Ishikawa (cell line): ENCODE results near the gene RAI14.

Experiments used
- CEBPB ChIP-seq: IDR thresholded peaks from 2 replicates; pipeline ENCODE4 v1.6.1; 2012
- CREB1 ChIP-seq: IDR thresholded peaks from 2 replicates; pipeline ENCODE4 v1.6.1; 2012; ENCODE audit warnings: low read depth
- EGR1 ChIP-seq: IDR thresholded peaks from 2 replicates; pipeline ENCODE4 v1.6.1; 2012
- EP300 ChIP-seq: IDR thresholded peaks from 2 replicates; pipeline ENCODE4 v1.6.1; 2012; ENCODE audit warnings: borderline replicate concordance
- FOXM1 ChIP-seq: IDR thresholded peaks from 2 replicates; pipeline ENCODE4 v1.6.1; 2012; ENCODE audit warnings: low read depth, borderline replicate concordance
- NFIC ChIP-seq: IDR thresholded peaks from 2 replicates; pipeline ENCODE4 v1.6.1; 2012
- RAD21 ChIP-seq: IDR thresholded peaks from 2 replicates; pipeline ENCODE4 v1.6.1; 2012; ENCODE audit warnings: low read depth
- TAF1 ChIP-seq: IDR thresholded peaks from 2 replicates; pipeline ENCODE4 v1.6.1; 2012; ENCODE audit warnings: low read depth, mild to moderate bottlenecking
- TCF12 ChIP-seq: IDR thresholded peaks from 2 replicates; pipeline ENCODE4 v1.6.1; 2012; ENCODE audit warnings: low read depth
- TEAD4 ChIP-seq: IDR thresholded peaks from 2 replicates; pipeline ENCODE4 v1.6.1; 2012
- YY1 ChIP-seq: IDR thresholded peaks from 2 replicates; pipeline ENCODE4 v1.6.1; 2012; ENCODE audit warnings: low read depth
- ZBTB7A ChIP-seq: IDR thresholded peaks from 2 replicates; pipeline ENCODE4 v1.6.1; 2012; ENCODE audit warnings: low read depth
- TF ChIP-seq, protein P1 (sequence below): IDR thresholded peaks from 2 replicates; pipeline ENCODE4 v1.6.1; 2012
- TF ChIP-seq, protein P2 (sequence below): IDR thresholded peaks from 2 replicates; pipeline ENCODE4 v1.6.1; 2012
- TF ChIP-seq, protein P3 (sequence below): IDR thresholded peaks from 2 replicates; pipeline ENCODE4 v1.6.1; 2012; ENCODE audit warnings: low read depth, mild to moderate bottlenecking

The RAI14 gene

DNA sequence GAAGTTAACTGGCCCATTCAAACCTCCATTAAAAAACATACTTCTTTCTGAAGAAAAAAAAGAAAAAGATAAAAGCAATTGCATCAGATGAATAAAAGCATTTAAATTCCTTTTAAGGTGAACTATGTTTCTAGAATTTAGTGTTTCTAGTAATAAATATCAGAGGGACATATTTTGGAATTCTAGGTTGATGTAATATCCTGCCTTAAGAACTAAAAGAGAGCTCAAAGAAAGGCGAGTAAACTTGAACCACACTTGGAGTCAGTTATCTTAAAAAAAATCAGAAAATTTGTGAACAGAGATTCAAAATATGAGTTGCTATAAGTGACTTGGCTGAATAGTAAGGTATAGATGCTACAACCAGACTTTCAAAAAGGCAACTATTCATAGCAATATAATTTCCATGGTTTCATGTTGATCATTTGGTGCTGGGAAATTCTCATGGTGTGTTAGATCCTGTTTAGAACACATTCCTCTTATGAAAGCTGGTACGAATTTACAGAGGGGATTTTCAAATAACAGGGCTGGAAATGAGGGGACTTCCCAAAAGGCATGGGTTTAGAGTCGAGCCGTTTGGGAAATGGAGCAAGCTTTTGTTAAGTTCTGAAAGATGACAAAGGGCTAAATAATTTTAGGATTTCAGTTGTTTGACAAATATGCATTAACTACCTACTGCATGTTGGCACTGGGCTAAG is 37.6 kb upstream of the RAI14 start:
- no peak for TF ChIP-seq EGR1
- TF ChIP-seq CREB1: no peak
- no peak for TF ChIP-seq TCF12
- TF ChIP-seq, protein P1, sequence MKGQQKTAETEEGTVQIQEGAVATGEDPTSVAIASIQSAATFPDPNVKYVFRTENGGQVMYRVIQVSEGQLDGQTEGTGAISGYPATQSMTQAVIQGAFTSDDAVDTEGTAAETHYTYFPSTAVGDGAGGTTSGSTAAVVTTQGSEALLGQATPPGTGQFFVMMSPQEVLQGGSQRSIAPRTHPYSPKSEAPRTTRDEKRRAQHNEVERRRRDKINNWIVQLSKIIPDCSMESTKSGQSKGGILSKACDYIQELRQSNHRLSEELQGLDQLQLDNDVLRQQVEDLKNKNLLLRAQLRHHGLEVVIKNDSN: no peak
- TF ChIP-seq, protein P2, sequence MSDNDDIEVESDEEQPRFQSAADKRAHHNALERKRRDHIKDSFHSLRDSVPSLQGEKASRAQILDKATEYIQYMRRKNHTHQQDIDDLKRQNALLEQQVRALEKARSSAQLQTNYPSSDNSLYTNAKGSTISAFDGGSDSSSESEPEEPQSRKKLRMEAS: no peak
- no peak for TF ChIP-seq ZBTB7A
- TF ChIP-seq EP300: no peak
- TF ChIP-seq, protein P3, sequence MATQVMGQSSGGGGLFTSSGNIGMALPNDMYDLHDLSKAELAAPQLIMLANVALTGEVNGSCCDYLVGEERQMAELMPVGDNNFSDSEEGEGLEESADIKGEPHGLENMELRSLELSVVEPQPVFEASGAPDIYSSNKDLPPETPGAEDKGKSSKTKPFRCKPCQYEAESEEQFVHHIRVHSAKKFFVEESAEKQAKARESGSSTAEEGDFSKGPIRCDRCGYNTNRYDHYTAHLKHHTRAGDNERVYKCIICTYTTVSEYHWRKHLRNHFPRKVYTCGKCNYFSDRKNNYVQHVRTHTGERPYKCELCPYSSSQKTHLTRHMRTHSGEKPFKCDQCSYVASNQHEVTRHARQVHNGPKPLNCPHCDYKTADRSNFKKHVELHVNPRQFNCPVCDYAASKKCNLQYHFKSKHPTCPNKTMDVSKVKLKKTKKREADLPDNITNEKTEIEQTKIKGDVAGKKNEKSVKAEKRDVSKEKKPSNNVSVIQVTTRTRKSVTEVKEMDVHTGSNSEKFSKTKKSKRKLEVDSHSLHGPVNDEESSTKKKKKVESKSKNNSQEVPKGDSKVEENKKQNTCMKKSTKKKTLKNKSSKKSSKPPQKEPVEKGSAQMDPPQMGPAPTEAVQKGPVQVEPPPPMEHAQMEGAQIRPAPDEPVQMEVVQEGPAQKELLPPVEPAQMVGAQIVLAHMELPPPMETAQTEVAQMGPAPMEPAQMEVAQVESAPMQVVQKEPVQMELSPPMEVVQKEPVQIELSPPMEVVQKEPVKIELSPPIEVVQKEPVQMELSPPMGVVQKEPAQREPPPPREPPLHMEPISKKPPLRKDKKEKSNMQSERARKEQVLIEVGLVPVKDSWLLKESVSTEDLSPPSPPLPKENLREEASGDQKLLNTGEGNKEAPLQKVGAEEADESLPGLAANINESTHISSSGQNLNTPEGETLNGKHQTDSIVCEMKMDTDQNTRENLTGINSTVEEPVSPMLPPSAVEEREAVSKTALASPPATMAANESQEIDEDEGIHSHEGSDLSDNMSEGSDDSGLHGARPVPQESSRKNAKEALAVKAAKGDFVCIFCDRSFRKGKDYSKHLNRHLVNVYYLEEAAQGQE: no peak
- TF ChIP-seq RAD21: no peak
- TF ChIP-seq NFIC: no peak
- no peak for TF ChIP-seq TEAD4
- TF ChIP-seq FOXM1: no peak
- no peak for TF ChIP-seq CEBPB
- no peak for TF ChIP-seq TAF1
- TF ChIP-seq YY1: no peak

DNA sequence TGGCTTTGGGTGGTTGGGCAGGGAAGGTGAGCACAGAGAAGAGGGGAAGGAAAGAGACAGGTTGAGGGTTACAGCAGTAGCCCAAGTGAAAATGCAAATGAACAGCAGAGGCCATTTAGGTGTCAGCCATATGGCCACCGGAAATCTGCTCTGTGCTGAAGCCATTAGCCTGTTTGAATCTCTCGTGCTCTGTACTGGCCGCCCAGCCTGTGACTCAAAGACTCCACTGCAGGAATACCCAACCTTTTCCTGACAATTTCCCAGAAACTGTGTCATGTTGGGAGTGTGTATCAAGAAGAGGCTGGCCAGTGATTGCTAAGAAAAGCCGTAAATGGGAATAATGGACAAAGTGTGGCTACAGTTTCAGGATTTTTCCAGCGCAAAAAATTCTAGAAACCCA is 35.9 kb upstream of the RAI14 start:
- TF ChIP-seq NFIC: no peak
- TF ChIP-seq CEBPB: no peak
- no peak for TF ChIP-seq FOXM1
- no peak for TF ChIP-seq RAD21
- no peak for TF ChIP-seq CREB1

DNA sequence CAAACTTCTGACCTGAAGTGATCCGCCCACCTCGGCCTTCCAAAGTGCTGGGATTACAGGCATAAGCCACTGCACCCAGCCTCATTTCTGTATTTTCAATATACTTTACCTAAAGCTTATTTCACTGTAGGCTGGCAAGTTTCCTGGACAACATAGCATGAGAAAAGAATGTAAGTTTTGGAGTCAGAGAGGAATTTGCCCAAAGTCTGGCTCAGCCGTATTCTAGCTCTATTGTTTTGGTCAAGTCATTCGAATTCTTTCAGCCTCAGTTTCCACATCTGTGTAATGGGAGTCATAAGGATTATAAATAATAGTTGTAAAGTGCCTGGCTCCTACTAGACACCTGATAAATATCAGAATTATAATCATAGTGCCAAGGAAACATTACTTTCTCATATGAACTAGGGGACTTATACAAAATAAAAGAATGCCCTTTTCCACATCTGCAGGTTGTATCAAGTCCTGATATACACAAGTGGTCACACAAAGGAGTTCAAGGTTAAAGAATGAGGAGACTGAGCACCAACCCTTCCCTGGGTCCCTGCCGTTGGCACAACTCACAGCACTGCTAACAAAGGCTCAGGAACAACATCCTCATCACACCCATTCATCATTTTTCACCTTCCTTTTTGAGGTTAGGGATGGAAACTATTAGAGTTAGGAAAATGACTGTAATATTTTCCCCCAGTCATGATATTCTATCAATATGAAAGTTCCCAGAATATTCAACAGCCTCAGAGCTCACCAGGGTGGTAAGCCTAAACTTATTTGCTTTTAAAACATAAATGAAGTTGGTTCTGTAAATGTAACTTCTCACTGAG is 34.6 kb upstream of the RAI14 start:
- TF ChIP-seq, protein P1: no peak
- TF ChIP-seq TAF1 (no peak), CREB1 (no peak), EP300 (no peak), TCF12 (no peak), TEAD4 (no peak)

DNA sequence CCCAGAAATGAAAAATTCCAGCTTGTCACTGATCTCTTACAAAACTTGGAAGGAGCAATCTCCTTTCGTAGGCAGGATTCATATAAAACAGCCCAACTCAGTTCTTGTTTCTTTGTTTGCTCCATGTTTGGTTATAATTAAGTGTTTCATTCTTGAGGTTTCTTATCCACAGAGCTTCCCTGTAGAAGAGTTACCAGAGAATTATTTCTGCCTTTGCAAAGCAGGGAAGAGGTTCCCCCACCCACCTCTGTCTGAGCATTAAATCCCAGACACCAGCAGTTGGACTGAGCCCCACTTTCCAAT is 34.1 kb upstream of the RAI14 start:
- no peak for TF ChIP-seq FOXM1
- TF ChIP-seq RAD21: no peak
- no peak for TF ChIP-seq EP300
- TF ChIP-seq, protein P2: no peak
- TF ChIP-seq TEAD4: no peak
- no peak for TF ChIP-seq EGR1
- no peak for TF ChIP-seq YY1
- no peak for TF ChIP-seq TAF1
- no peak for TF ChIP-seq TCF12
- TF ChIP-seq, protein P1: no peak
- TF ChIP-seq NFIC: no peak
- TF ChIP-seq ZBTB7A: no peak
- no peak for TF ChIP-seq CEBPB

- TF ChIP-seq NFIC (no peak), CEBPB (no peak), FOXM1 (no peak), TEAD4 (no peak), TAF1 (no peak), EGR1 (no peak), EP300 (no peak), RAD21 (no peak), ZBTB7A (no peak), YY1 (no peak), CREB1 (no peak), TCF12 (no peak)
- TF ChIP-seq, protein P3: no peak
- TF ChIP-seq, protein P2: no peak
- TF ChIP-seq, protein P1: no peak
Measured at GRCh38 chr5:34624691-34625090, 31.4 kb upstream of the RAI14 start.
